HCT116 (cell line): ENCODE data around the gene GSDMA. TPM values are rescaled to one million over a fixed set of nuclear protein-coding genes. Genes with fewer than 3 reads are reported as not detected.

Experiments used
- ATAC-seq: fragments of 200-7000 bp; cut with Tn5 transposase; 2 replicates; pipeline ENCODE4 v1.9.1; 2020; ENCODE audit warnings: mild to moderate bottlenecking, moderate library complexity
- BruUV-seq: library from RNA; stranded (reverse); fragments of 400-500 nt; replicated peaks from 2 replicates; lab custom pipeline; 2021; lab: Mats Ljungman, UMichigan
- CTCF ChIA-PET: fragments of 300-600 bp; sonication (Branson Sonifier 250); formaldehyde crosslinking; loops from one replicate; lab custom pipeline; 2021; ENCODE audit warnings: antibody characterized with exemption; lab: Charles Lee
- POLR2A ChIA-PET: fragments of 300-600, 350-600 bp; sonication (Branson Sonifier 250); formaldehyde crosslinking; loops from one replicate; lab custom pipeline; 2021; ENCODE audit warnings: antibody characterized with exemption; lab: Charles Lee
- RAD21 ChIA-PET, 2 experiments: fragments of 300-600 bp; sonication (Branson Sonifier 250); formaldehyde crosslinking; loops; one replicate each; lab custom pipeline; 2023; ENCODE audit warnings: low total read pairs in 2 of 2; ENCODE audit not compliant: uncharacterized antibody in 2 of 2, unreplicated experiment in 2 of 2, low non-redundant PET in 1 of 2; lab: Charles Lee
- DNase-seq: peaks from one replicate; pipeline ENCODE4 v3.0.0-alpha.2; 2010; ENCODE audit warnings: low read depth, low spot score
- H2AFZ ChIP-seq: fragments of 200-600 bp; shearing (Covaris generic), sonication (generic); 2 replicates; pipeline ENCODE4 v1.6.1; 2017; ENCODE audit warnings: low read depth, mixed run types, mixed read lengths, antibody characterized with exemption, low read length; ENCODE audit not compliant: poor library complexity, severe bottlenecking
- H3K27ac ChIP-seq: 2 replicates; pipeline ENCODE4 v1.5.1; 2012; ENCODE audit warnings: low read depth, low read length
- H3K27me3 ChIP-seq: fragments of 200-600 bp; sonication (generic); 2 replicates; pipeline ENCODE4 v1.6.1; 2016; ENCODE audit warnings: mixed run types, low read length, mixed read lengths; ENCODE audit not compliant: insufficient read depth
- H3K36me3 ChIP-seq, 2 experiments: fragments of 200-500 bp in 1 of 2; fragments of 200-600 bp in 1 of 2; sonication (Bioruptor generic) in 1 of 2; sonication (generic) in 1 of 2; 2 replicates each; pipeline versions ENCODE4 v1.5.1 to v1.6.1; 2014 to 2016; ENCODE audit warnings: low read length in 2 of 2, inconsistent platforms in 1 of 2, mixed read lengths in 1 of 2, mixed run types in 1 of 2; ENCODE audit not compliant: insufficient read depth in 2 of 2, control insufficient read depth in 1 of 2
- H3K4me1 ChIP-seq, 2 experiments: fragments of 200-600 bp in 1 of 2; sonication (generic) in 1 of 2; 2 replicates each; pipeline versions ENCODE4 v1.5.1 to v1.6.1; 2012 to 2017; ENCODE audit warnings: low read length in 2 of 2, inconsistent platforms in 1 of 2, mild to moderate bottlenecking in 1 of 2, mixed read lengths in 1 of 2, mixed run types in 1 of 2, moderate library complexity in 1 of 2; ENCODE audit not compliant: insufficient read depth in 2 of 2, control insufficient read depth in 1 of 2
- H3K4me2 ChIP-seq: fragments of 200-600 bp; sonication (generic); 2 replicates; pipeline ENCODE4 v1.6.1; 2017; ENCODE audit warnings: mixed run types, low read length, mixed read lengths
- H3K4me3 ChIP-seq, 2 experiments: fragments of 200-600 bp in 1 of 2; sonication (generic) in 1 of 2; replicated peaks in 1 of 2; 2 replicates each; pipeline ENCODE4 v1.5.1; 2011 to 2016; ENCODE audit warnings: low read length in 2 of 2, control low read depth in 1 of 2, low read depth in 1 of 2, mild to moderate bottlenecking in 1 of 2, mixed read lengths in 1 of 2, mixed run types in 1 of 2
- H3K79me2 ChIP-seq: fragments of 200-600 bp; sonication (generic); 2 replicates; pipeline ENCODE4 v1.6.1; 2017; ENCODE audit warnings: mild to moderate bottlenecking, mixed run types, low read length, moderate library complexity, mixed read lengths; ENCODE audit not compliant: insufficient read depth
- H3K9ac ChIP-seq: fragments of 200-600 bp; sonication (generic); 2 replicates; pipeline ENCODE4 v1.6.1; 2016; ENCODE audit warnings: low read length, mixed read lengths
- H3K9me2 ChIP-seq: fragments of 200-600 bp; sonication (generic), shearing (Covaris generic); 2 replicates; pipeline ENCODE4 v1.6.1; 2017; ENCODE audit warnings: mixed run types, mild to moderate bottlenecking, moderate library complexity; ENCODE audit not compliant: insufficient read depth
- H3K9me3 ChIP-seq, 2 experiments: fragments of 200-500 bp in 1 of 2; fragments of 200-600 bp in 1 of 2; sonication (Bioruptor generic) in 1 of 2; sonication (generic) in 1 of 2; 2 replicates each; pipeline ENCODE4 v1.6.1; 2014 to 2017; ENCODE audit warnings: low read length in 2 of 2, mixed read lengths in 2 of 2, inconsistent platforms in 1 of 2, low read depth in 1 of 2, mild to moderate bottlenecking in 1 of 2, mixed run types in 1 of 2, moderate library complexity in 1 of 2; ENCODE audit not compliant: control insufficient read depth in 1 of 2, insufficient read depth in 1 of 2
- H4K20me1 ChIP-seq: fragments of 200-600 bp; sonication (generic), shearing (Covaris generic); 2 replicates; pipeline ENCODE4 v1.6.1; 2017; ENCODE audit warnings: mixed run types, mild to moderate bottlenecking, moderate library complexity; ENCODE audit not compliant: insufficient read depth
- ELF1 ChIP-seq: IDR thresholded peaks from 2 replicates; pipeline ENCODE4 v1.6.1; 2012; ENCODE audit warnings: low read depth, borderline replicate concordance
- FOSL1 ChIP-seq: IDR thresholded peaks from 2 replicates; pipeline ENCODE4 v1.6.1; 2012; ENCODE audit warnings: low read depth
- JUND ChIP-seq: IDR thresholded peaks from 2 replicates; pipeline ENCODE4 v1.6.1; 2012
- RAD21 ChIP-seq: IDR thresholded peaks from 2 replicates; pipeline ENCODE4 v1.6.1; 2012; ENCODE audit warnings: low read depth, mild to moderate bottlenecking
- SIN3A ChIP-seq: IDR thresholded peaks from 2 replicates; pipeline ENCODE4 v1.6.1; 2012; ENCODE audit warnings: low read depth
- TCF7L2 ChIP-seq: IDR thresholded peaks from 2 replicates; pipeline ENCODE4 v1.7.0; 2011; ENCODE audit warnings: borderline replicate concordance, inconsistent platforms; ENCODE audit not compliant: insufficient read depth, insufficient read length; ENCODE audit errors: extremely low read depth
- ZFX ChIP-seq: fragments of 450-650 bp; IDR thresholded peaks from 2 replicates; pipeline ENCODE4 v1.6.1; 2017
- intact Hi-C: fragments of 100-400 bp; cut with micrococcal nuclease; formaldehyde crosslinking; loops from 2 replicates; pipeline ENCODE4 v1.10.0; 2022
- total RNA-seq: library from RNA; stranded (reverse); gene quantifications from one replicate; pipeline ENCODE4 v1.2.1, GENCODE V29; 2021; ENCODE audit not compliant: unreplicated experiment
- TF ChIP-seq, protein P1 (sequence below): IDR thresholded peaks from 2 replicates; pipeline ENCODE4 v1.6.1; 2012
- TF ChIP-seq, protein P2 (sequence below): IDR thresholded peaks from 2 replicates; pipeline ENCODE4 v1.6.1; 2011; ENCODE audit warnings: mild to moderate bottlenecking, low read length, moderate library complexity; ENCODE audit not compliant: insufficient replicate concordance; ENCODE audit errors: extremely low read depth
- TF ChIP-seq, protein P3 (sequence below), 3 experiments: fragments of 200-600 bp in 1 of 3; sonication (generic) in 1 of 3; IDR thresholded peaks in 2 of 3; conservative IDR thresholded peaks in 1 of 3; 2 replicates each; pipeline ENCODE4 v1.5.1; 2012 to 2017; ENCODE audit warnings: low read depth in 2 of 3, low read length in 2 of 3, antibody characterized with exemption in 1 of 3, borderline replicate concordance in 1 of 3, control low read depth in 1 of 3, mild to moderate bottlenecking in 1 of 3, mixed read lengths in 1 of 3, mixed run types in 1 of 3, moderate library complexity in 1 of 3; ENCODE audit not compliant: insufficient read depth in 1 of 3
- TF ChIP-seq, protein P4 (sequence below): IDR thresholded peaks from 2 replicates; pipeline ENCODE4 v1.6.1; 2012
- TF ChIP-seq, protein P5 (sequence below): IDR thresholded peaks from 2 replicates; pipeline ENCODE4 v1.6.1; 2012; ENCODE audit warnings: low read depth

The GSDMA gene
- total RNA-seq, 1 experiment from 2014 or later = not detected

DNA sequence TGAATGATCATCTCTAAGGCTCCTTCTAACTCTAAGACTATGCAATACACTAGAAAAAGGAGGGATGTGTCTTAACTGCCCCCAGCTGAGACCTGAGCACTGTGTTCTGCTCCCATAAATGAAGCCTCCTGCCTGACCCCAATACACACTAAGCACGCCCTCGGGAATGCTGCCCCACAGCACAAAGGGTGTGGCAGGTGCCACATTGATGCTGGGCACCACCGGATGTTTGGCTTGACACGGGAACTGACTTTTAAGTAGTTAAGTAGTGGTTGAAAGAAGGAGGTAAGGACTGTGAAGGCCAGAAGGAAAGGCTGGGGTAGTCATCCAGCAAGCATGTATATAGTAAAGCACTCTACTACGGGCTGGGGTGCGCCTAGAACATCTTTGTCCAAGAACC lies 4.0 kb downstream of the GSDMA start:
- no TSS peak for BruUV-seq
- CTCF ChIA-PET = no interaction called here

DNA sequence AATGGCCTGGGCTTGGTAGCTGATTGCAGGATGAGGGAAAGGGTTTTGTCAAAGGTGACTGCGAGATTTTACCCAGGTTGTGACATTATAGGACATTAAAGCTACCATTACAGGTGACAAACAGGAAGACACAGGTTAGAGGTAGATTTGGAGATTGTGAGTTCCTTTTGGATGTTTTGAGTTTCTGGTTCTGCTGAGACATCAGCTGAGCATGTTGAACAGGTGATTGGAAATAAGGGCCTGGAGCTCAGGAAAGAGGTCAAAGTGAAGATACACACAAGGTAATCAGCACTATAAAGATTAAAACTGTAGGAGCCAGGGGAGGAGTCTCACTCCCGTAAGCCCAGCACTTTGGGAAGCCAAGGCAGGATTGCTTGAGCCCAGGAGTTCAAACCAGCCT lies 6.0 kb downstream of the GSDMA start:
- ChIA-PET POLR2A (no interaction called here), CTCF (interaction anchor here (0.7 to 1.3 kb wide), 3 partner anchors 10 to 350 kb away, joined by 3 to 5 read pairs (median 4); partner anchors contain the start of gene PSMD3), RAD21 (no interaction called here)
- peaks cover 0 to 2% of the 10 kb centered on the region in 2 experiments; a peak in 1 of 4 replicates for H3K4me1 ChIP-seq
- peaks cover 14% of the 10 kb centered on the region; the same call in 1 of the 2 replicates for H3K27me3 ChIP-seq
- no peaks in the 10 kb centered on the region for H3K36me3 ChIP-seq
- no peak overlapping the region for H3K27ac ChIP-seq
- no peak overlapping the region for H3K9ac ChIP-seq
- ATAC-seq (no peak), DNase-seq (no peak)
- no peaks in the 10 kb centered on the region for H3K9me2 ChIP-seq
- no peaks in the 10 kb centered on the region for H4K20me1 ChIP-seq
- BruUV-seq = no TSS peak
- H2AFZ ChIP-seq = no peak overlapping the region
- H3K4me2 ChIP-seq = no peak overlapping the region
- H3K4me3 ChIP-seq = no peak overlapping the region
- intact Hi-C loops = no loop called here
- H3K9me3 ChIP-seq = no peaks in the 10 kb centered on the region
- H3K79me2 ChIP-seq = no peaks in the 10 kb centered on the region
- TF ChIP-seq FOSL1 = no peak
- no peak for TF ChIP-seq ZFX
- TF ChIP-seq SIN3A = no peak
- TF ChIP-seq, protein P1, sequence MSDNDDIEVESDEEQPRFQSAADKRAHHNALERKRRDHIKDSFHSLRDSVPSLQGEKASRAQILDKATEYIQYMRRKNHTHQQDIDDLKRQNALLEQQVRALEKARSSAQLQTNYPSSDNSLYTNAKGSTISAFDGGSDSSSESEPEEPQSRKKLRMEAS = no peak
- TF ChIP-seq, protein P2, sequence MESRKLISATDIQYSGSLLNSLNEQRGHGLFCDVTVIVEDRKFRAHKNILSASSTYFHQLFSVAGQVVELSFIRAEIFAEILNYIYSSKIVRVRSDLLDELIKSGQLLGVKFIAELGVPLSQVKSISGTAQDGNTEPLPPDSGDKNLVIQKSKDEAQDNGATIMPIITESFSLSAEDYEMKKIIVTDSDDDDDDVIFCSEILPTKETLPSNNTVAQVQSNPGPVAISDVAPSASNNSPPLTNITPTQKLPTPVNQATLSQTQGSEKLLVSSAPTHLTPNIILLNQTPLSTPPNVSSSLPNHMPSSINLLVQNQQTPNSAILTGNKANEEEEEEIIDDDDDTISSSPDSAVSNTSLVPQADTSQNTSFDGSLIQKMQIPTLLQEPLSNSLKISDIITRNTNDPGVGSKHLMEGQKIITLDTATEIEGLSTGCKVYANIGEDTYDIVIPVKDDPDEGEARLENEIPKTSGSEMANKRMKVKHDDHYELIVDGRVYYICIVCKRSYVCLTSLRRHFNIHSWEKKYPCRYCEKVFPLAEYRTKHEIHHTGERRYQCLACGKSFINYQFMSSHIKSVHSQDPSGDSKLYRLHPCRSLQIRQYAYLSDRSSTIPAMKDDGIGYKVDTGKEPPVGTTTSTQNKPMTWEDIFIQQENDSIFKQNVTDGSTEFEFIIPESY = no peak
- no peak for TF ChIP-seq TCF7L2
- TF ChIP-seq, protein P3, sequence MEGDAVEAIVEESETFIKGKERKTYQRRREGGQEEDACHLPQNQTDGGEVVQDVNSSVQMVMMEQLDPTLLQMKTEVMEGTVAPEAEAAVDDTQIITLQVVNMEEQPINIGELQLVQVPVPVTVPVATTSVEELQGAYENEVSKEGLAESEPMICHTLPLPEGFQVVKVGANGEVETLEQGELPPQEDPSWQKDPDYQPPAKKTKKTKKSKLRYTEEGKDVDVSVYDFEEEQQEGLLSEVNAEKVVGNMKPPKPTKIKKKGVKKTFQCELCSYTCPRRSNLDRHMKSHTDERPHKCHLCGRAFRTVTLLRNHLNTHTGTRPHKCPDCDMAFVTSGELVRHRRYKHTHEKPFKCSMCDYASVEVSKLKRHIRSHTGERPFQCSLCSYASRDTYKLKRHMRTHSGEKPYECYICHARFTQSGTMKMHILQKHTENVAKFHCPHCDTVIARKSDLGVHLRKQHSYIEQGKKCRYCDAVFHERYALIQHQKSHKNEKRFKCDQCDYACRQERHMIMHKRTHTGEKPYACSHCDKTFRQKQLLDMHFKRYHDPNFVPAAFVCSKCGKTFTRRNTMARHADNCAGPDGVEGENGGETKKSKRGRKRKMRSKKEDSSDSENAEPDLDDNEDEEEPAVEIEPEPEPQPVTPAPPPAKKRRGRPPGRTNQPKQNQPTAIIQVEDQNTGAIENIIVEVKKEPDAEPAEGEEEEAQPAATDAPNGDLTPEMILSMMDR (IDR thresholded peaks at IDR 0.05 in 2 of 3, conservative IDR thresholded peaks at IDR 0.05 in 1 of 3; ENCODE audit: borderline replicate concordance in 1 of 3, insufficient read depth in 1 of 3, low read depth in 2 of 3, low read length in 2 of 3) = no peak
- TF ChIP-seq, protein P4, sequence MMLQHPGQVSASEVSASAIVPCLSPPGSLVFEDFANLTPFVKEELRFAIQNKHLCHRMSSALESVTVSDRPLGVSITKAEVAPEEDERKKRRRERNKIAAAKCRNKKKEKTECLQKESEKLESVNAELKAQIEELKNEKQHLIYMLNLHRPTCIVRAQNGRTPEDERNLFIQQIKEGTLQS = no peak
- TF ChIP-seq, protein P5, sequence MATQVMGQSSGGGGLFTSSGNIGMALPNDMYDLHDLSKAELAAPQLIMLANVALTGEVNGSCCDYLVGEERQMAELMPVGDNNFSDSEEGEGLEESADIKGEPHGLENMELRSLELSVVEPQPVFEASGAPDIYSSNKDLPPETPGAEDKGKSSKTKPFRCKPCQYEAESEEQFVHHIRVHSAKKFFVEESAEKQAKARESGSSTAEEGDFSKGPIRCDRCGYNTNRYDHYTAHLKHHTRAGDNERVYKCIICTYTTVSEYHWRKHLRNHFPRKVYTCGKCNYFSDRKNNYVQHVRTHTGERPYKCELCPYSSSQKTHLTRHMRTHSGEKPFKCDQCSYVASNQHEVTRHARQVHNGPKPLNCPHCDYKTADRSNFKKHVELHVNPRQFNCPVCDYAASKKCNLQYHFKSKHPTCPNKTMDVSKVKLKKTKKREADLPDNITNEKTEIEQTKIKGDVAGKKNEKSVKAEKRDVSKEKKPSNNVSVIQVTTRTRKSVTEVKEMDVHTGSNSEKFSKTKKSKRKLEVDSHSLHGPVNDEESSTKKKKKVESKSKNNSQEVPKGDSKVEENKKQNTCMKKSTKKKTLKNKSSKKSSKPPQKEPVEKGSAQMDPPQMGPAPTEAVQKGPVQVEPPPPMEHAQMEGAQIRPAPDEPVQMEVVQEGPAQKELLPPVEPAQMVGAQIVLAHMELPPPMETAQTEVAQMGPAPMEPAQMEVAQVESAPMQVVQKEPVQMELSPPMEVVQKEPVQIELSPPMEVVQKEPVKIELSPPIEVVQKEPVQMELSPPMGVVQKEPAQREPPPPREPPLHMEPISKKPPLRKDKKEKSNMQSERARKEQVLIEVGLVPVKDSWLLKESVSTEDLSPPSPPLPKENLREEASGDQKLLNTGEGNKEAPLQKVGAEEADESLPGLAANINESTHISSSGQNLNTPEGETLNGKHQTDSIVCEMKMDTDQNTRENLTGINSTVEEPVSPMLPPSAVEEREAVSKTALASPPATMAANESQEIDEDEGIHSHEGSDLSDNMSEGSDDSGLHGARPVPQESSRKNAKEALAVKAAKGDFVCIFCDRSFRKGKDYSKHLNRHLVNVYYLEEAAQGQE = no peak

More for the DNA sequence above, 4.0 kb downstream of the GSDMA start:
- TF ChIP-seq RAD21 (no peak), JUND (no peak), ELF1 (no peak), SIN3A (no peak), TCF7L2 (no peak)
- no peaks in the 10 kb centered on the region for H3K36me3 ChIP-seq
- no peak for DNase-seq
- H3K4me2 ChIP-seq = no peak overlapping the region
- ChIA-PET POLR2A (no interaction called here), RAD21 (no interaction called here)
- H3K9me2 ChIP-seq = no peaks in the 10 kb centered on the region
- H3K27ac ChIP-seq = no peak overlapping the region
- H3K9me3 ChIP-seq = no peaks in the 10 kb centered on the region
- H2AFZ ChIP-seq = no peak overlapping the region
- no peaks in the 10 kb centered on the region for H3K79me2 ChIP-seq
- H3K4me1 ChIP-seq = peaks cover 0 to 7% of the 10 kb centered on the region in 2 experiments; a peak in 1 of 4 replicates
- H4K20me1 ChIP-seq = no peaks in the 10 kb centered on the region
- H3K27me3 ChIP-seq = peaks cover 13% of the 10 kb centered on the region; the same call in 1 of the 2 replicates
- intact Hi-C loops = no loop called here
- no peak overlapping the region for H3K9ac ChIP-seq
- no peak overlapping the region for H3K4me3 ChIP-seq
- ATAC-seq = no peak
